GM12864 (cell line): ENCODE measurements around the gene CAMK2N2.
A peak's percentile ranks its signal among the peaks of the same experiment; 100 is the strongest.

Experiments used
- DNase-seq: peaks from one replicate; pipeline ENCODE4 v3.0.0-alpha.2; 2011; ENCODE audit warnings: low read depth
- H3K4me3 ChIP-seq: 2 replicates; pipeline ENCODE4 v1.5.1; 2011; ENCODE audit warnings: mild to moderate bottlenecking, low read depth, low read length, control low read depth
- CTCF ChIP-seq: IDR thresholded peaks from 2 replicates; pipeline ENCODE4 v1.5.1; 2011; ENCODE audit warnings: low read depth, mild to moderate bottlenecking, moderate library complexity, low read length, control low read depth, inconsistent platforms; ENCODE audit errors: missing control alignments

The CAMK2N2 gene

GRCh38 chr3:184229394-184230080, 31.8 kb downstream of the CAMK2N2 start, which contains the start of gene VWA5B2:
TSS of gene VWA5B2 (plus strand) at chr3:184229585. CDS start at chr3:184230529, 944 bp downstream.
- DNase-seq: no peak
- TF ChIP-seq CTCF: peak; percentile 29
- H3K4me3 ChIP-seq: peak within 1 kb of the TSS; percentile 44

- no peak for DNase-seq
- H3K4me3 ChIP-seq: no peak overlapping the region
- TF ChIP-seq CTCF: no peak
These were observed 32.8 kb downstream of the CAMK2N2 start for GRCh38 chr3:184228376-184229137.

- no peak for DNase-seq
- peak; percentile 94 for TF ChIP-seq CTCF
- no peak overlapping the region for H3K4me3 ChIP-seq
These were observed 33.8 kb downstream of the CAMK2N2 start for GRCh38 chr3:184227481-184227935.

DNA sequence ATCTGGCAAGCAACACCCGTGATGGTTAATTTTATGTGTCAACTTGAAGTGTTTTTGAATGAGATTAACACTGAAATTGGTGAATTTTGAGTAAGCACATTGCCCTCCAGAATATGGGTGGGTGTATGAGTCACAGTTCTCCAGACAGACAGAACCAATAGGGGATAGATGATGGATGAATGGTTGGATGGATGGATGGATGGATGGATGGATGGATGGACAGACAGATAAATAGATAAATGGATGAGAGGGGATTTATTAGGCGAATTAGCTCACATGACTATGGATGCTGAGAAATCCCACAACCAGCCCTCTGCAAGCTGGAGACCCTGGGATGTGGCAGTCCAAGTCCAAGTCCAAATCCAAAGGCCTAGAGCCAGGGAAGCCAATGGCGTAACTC, 37.4 kb downstream of the CAMK2N2 start:
- no peak for TF ChIP-seq CTCF
- no peak for DNase-seq

DNA sequence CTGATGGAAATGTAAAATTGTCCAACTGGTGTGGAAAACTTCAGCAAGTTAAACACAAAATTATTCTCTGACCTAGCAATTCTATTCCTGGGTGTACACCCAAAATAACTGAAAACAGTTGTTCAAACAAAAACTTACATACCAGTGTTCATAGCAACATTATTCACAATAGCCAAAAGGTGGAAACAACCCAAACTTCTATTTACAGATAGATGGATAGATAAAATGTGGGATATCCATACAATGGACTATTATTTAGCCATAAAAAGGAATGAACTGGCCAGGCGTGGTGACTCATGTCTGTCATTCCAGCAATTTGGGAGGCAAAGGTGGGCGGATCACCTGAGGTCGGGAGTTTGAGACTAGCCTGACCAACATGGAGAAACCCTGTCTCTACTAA, 38.8 kb downstream of the CAMK2N2 start:
- DNase-seq: no peak
- TF ChIP-seq CTCF: no peak
- no peak overlapping the region for H3K4me3 ChIP-seq

More for the DNA sequence above, 37.4 kb downstream of the CAMK2N2 start:
- no peak overlapping the region for H3K4me3 ChIP-seq

DNA sequence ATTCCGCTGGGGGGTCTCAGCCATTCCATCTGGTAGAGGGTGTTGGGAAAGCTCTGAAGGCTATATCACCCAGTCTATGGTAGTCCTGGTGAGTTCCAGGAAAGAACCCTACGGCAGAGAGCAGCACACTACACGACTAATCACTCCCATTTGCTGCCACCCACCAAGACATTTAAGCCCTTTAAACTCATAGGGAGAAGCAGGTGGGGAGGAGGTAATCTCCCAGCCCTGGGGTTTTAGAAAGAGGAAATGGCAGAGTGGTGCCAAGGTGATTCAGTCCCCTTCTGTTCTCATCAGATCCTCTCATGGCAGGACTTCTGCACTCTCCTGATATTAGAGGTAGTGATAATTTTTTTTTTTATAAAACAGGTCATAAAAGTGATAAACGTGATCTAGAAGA, 42.5 kb downstream of the CAMK2N2 start:
- DNase-seq: no peak
- no peak for TF ChIP-seq CTCF
- no peak overlapping the region for H3K4me3 ChIP-seq
